ENCODE measurements around the gene NR4A1. TPM values are rescaled to one million over a fixed set of nuclear protein-coding genes. Genes with fewer than 3 reads are reported as not detected.

NR4A1 gene
- total and polyA plus RNA-seq, 9 of the 15 experiments (the other 6 are each of a cell fraction or from before 2014, with no cell fraction given): 0.07 to 4.7 (median 1.9) TPM; not detected in 1

DNA sequence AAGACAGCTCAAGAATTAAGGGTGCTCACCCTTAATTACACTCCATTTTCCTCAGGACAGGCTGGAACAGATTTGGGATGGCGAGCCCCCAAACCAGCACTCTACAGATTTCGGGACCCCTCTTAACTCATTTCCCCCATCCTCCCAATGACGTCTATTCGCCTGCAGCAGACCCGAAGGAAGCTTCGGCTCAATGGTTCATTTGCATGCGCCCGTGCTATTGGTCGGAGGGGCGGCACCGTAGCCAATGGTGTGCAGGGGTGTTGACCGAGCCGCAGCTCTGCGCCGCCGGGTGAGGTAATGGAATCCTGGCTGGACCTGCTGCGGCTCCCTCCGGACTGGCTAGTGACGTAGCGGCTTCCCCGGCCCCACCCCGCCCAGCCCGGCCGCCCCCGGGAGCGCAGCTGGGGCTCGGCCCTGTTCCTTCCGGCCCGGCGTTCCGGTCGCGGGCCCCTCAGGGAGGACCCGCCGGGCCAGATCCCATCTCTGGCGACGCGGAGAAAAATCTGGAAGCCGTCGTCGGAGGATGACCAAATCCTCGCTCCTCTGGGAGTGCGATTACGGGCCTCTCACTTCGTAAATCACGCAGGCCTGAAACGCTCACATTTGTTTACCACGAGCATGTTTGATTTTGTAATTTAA is 18.3 kb upstream of the NR4A1 start:
- no peaks in the 10 kb centered on the region for H3K9me3 ChIP-seq (replicated peaks; ENCODE audit: control insufficient read depth, insufficient read depth, low read depth, low read length)
- H2AFZ ChIP-seq (ENCODE audit: low read depth, low read length): peak overlapping the region; percentile 97
- no peaks in the 10 kb centered on the region for H3K79me2 ChIP-seq (ENCODE audit: control insufficient read depth, insufficient read depth, low read length)
- peak overlapping the region; percentile 84 for H3K4me2 ChIP-seq (ENCODE audit: insufficient read depth, low read length)
- no peaks in the 10 kb centered on the region for H3K9me1 ChIP-seq (ENCODE audit: control insufficient read depth, insufficient read depth, low read length)
- DNase-seq (ENCODE audit: extremely low read depth in 1 of 4, low spot score in 3 of 4) (peak; percentile 94 to 98 (median 96)), FAIRE-seq (peak; percentile 97), ATAC-seq (peak; percentile 99)
- peak overlapping the region; percentile 60 for H3K27ac ChIP-seq (ENCODE audit: extremely low read depth, low read depth, low read length)
- WGBS (ENCODE audit: insufficient coverage, low coverage, missing lambda C conversion rate): 3% methylated on average over 26 of the region's 48 CpGs
- H3K9ac ChIP-seq (ENCODE audit: insufficient read depth in 1 of 2, low read depth in 2 of 2, low read length in 2 of 2): peak overlapping the region; percentile 60 to 83; a peak in 3 of 4 replicates
- POLR2A ChIA-PET: interaction anchor here (0.5 to 1.4 kb wide), 16 partner anchors 11 to 101 kb away, joined by 3 to 7 read pairs (median 3); partner anchors contain the start of gene ATG101
- H3K27me3 ChIP-seq (ENCODE audit: control insufficient read depth in 2 of 2, insufficient read depth in 2 of 2, low read length in 2 of 2): peaks cover 0 to 10% of the 10 kb centered on the region in 2 experiments; a peak in 3 of 5 replicates
- CTCF ChIA-PET (ENCODE audit: low intra/inter-chr PET ratio): interaction anchor here (0.6 kb wide), 2 partner anchors 117 to 161 kb away, joined by 3 read pairs; no protein-coding TSS in a partner anchor
- no peaks in the 10 kb centered on the region for H3K36me3 ChIP-seq (ENCODE audit: control insufficient read depth, insufficient read depth, low read length)
- in situ Hi-C loops (cut with MboI) (no loop called here), intact Hi-C loops (cut with micrococcal nuclease) (no loop called here)
- H4K20me1 ChIP-seq (replicated peaks; ENCODE audit: control insufficient read depth, insufficient read depth, low read length): no peaks in the 10 kb centered on the region
- H3K4me3 ChIP-seq: peak overlapping the region; percentile 36
- peaks cover 20 to 23% of the 10 kb centered on the region in 2 experiments; a peak in 4 of 5 replicates for H3K4me1 ChIP-seq (replicated peaks in 1 of 2; ENCODE audit: control insufficient read depth in 2 of 2, insufficient read depth in 2 of 2, low read length in 2 of 2)
- BruUV-seq (replicated peaks): no TSS peak
- no peak for TF ChIP-seq HMG20A (CRISPR knock-in tag; conservative IDR thresholded peaks at IDR 0.05)
- TF ChIP-seq SUPT5H (IDR thresholded peaks at IDR 0.05): no peak
- no peak for TF ChIP-seq ZNF124 (CRISPR knock-in tag; IDR thresholded peaks at IDR 0.05)
- TF ChIP-seq SIX5 (IDR thresholded peaks at IDR 0.05; ENCODE audit: borderline replicate concordance in 1 of 2, insufficient read depth in 1 of 2, low read depth in 1 of 2, low read length in 2 of 2): no peak
- TF ChIP-seq, protein P1, sequence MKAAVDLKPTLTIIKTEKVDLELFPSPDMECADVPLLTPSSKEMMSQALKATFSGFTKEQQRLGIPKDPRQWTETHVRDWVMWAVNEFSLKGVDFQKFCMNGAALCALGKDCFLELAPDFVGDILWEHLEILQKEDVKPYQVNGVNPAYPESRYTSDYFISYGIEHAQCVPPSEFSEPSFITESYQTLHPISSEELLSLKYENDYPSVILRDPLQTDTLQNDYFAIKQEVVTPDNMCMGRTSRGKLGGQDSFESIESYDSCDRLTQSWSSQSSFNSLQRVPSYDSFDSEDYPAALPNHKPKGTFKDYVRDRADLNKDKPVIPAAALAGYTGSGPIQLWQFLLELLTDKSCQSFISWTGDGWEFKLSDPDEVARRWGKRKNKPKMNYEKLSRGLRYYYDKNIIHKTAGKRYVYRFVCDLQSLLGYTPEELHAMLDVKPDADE (conservative IDR thresholded peaks at IDR 0.05; ENCODE audit: control insufficient read depth, low read depth, low read length): 0 out of 2 replicates have a peak, but pooled peaks have one; percentile 76
- no peak for TF ChIP-seq SNRNP70 (optimal IDR thresholded peaks at IDR 0.05; ENCODE audit: low read depth, low read length)
- no peak for TF ChIP-seq NFATC3 (IDR thresholded peaks at IDR 0.05)
- no peak for TF ChIP-seq HDAC3 (IDR thresholded peaks at IDR 0.05; ENCODE audit: borderline replicate concordance, partially characterized antibody)
- no peak for TF ChIP-seq ZNF57 (CRISPR knock-in tag; IDR thresholded peaks at IDR 0.05)
- TF ChIP-seq, protein P2, sequence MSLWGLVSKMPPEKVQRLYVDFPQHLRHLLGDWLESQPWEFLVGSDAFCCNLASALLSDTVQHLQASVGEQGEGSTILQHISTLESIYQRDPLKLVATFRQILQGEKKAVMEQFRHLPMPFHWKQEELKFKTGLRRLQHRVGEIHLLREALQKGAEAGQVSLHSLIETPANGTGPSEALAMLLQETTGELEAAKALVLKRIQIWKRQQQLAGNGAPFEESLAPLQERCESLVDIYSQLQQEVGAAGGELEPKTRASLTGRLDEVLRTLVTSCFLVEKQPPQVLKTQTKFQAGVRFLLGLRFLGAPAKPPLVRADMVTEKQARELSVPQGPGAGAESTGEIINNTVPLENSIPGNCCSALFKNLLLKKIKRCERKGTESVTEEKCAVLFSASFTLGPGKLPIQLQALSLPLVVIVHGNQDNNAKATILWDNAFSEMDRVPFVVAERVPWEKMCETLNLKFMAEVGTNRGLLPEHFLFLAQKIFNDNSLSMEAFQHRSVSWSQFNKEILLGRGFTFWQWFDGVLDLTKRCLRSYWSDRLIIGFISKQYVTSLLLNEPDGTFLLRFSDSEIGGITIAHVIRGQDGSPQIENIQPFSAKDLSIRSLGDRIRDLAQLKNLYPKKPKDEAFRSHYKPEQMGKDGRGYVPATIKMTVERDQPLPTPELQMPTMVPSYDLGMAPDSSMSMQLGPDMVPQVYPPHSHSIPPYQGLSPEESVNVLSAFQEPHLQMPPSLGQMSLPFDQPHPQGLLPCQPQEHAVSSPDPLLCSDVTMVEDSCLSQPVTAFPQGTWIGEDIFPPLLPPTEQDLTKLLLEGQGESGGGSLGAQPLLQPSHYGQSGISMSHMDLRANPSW (CRISPR knock-in tag; IDR thresholded peaks at IDR 0.05): no peak
- TF ChIP-seq, protein P3, sequence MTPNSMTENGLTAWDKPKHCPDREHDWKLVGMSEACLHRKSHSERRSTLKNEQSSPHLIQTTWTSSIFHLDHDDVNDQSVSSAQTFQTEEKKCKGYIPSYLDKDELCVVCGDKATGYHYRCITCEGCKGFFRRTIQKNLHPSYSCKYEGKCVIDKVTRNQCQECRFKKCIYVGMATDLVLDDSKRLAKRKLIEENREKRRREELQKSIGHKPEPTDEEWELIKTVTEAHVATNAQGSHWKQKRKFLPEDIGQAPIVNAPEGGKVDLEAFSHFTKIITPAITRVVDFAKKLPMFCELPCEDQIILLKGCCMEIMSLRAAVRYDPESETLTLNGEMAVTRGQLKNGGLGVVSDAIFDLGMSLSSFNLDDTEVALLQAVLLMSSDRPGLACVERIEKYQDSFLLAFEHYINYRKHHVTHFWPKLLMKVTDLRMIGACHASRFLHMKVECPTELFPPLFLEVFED (CRISPR knock-in tag; conservative IDR thresholded peaks at IDR 0.05): no peak
- TF ChIP-seq CREBBP (IDR thresholded peaks at IDR 0.05; ENCODE audit: low read depth, low read length): no peak

Measured in K562 (cell line).